Smooth muscle cell of the brain vasculature (primary cell): Measurements from ENCODE around the gene TMED3.

Experiments
- DNase-seq: peaks from one replicate; pipeline ENCODE4 v3.0.0-alpha.2; 2012; ENCODE audit warnings: low read depth, low spot score

The TMED3 gene

GRCh38 chr15:79310985-79311900, at the start of gene TMED3:
TSS of gene TMED3 (plus strand) at chr15:79311112. CDS start at chr15:79311250, 138 bp downstream.
- peak; percentile 53 for DNase-seq

- DNase-seq: no peak
Measured at GRCh38 chr15:79261836-79262235, 49.1 kb upstream of the TMED3 start.

DNA sequence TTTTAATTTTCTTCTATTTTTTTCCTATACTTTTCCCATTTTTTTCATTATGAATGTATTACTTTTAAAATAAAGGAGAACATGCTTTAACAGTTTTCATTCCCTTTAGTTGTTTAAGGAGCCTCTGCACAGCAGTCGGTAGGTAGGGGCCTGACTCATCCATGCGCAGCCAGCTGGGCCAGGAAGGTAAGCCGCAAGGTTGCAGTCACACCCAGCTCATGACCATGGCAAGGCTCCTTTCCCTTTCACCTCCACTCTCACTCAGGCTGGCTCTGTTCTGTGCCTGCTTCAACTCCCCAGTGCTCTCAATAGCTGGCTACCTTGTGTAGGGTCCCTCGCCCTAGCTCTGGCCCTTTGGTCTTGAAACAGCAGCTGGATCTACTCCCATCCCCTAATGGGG, 45.7 kb upstream of the TMED3 start:
- no peak for DNase-seq

GRCh38 chr15:79265987-79266579, 44.8 kb upstream of the TMED3 start:
- DNase-seq: no peak

GRCh38 chr15:79282371-79283251, 28.3 kb upstream of the TMED3 start, which contains the start of gene ANKRD34C:
TSS of gene ANKRD34C (plus strand) at chr15:79282722. CDS start at chr15:79293285, 10,563 bp downstream.
- DNase-seq: no peak

DNA sequence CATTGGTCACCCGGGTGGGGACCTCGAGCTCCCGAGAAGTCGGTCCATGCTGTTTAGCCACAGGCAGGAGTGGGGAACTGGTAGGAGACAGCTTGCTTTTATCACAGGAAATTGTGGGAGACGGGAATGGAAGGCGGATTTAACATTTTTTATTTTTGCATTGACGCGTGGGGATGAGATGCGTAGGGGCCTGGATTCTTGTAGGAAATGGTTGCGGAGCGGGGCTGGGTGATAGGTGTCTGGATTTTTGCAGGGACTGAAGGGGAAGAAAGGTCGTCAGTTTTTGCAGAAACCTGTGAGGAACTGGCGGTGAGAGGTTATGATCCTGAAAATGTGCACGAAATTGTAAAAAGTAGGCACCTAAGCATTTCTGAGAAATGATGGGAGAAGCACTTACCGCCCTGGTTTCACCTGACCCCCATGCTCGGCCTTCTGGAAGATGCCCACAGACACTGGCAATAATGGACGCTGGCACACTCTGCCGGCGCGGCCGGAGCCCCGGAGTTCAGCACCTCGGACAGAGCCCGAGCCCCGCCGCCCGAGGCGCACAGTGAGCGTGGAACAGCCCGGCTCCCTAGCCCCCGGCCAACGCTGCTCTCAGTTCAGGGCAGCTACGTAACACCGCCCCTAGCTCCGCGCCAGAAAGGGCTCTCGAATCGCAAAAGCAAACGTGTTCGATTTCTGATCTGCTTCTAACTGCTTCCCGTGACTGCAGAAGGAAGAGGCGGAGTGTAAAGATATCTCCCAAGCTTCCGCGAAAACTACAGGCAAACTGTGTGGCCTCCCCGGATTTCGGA, 27.5 kb upstream of the TMED3 start:
- no peak for DNase-seq

GRCh38 chr15:79290642-79291275, 20.2 kb upstream of the TMED3 start:
- no peak for DNase-seq

DNA sequence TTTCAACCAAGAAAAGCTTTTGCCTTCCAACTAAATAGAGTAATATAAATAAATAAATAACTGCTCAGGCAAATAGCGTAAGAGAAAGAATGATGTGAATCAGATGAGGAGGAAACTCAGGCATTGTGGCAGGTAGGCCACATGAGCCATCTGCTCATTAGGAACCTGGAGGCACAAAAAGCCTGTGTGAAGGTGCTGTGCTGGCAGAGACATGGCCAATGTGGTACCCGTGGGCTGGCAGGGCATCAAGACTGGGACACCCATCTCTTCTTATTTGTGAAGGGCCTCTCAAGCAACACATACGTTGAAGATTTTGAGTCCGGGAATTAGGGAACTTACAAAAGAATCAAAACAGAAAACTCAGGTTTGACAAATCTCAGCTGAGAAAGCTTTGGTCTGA, 18.9 kb upstream of the TMED3 start:
- no peak for DNase-seq

- no peak for DNase-seq
Measured at GRCh38 chr15:79294075-79294474, 16.8 kb upstream of the TMED3 start.

GRCh38 chr15:79296583-79296982, 14.3 kb upstream of the TMED3 start:
- DNase-seq: no peak

- no peak for DNase-seq
Measured at GRCh38 chr15:79299126-79299840, 11.6 kb upstream of the TMED3 start.

GRCh38 chr15:79299841-79300235, 11.1 kb upstream of the TMED3 start:
- no peak for DNase-seq

- DNase-seq: no peak
Measured at GRCh38 chr15:79307251-79307650, 3.7 kb upstream of the TMED3 start.

DNA sequence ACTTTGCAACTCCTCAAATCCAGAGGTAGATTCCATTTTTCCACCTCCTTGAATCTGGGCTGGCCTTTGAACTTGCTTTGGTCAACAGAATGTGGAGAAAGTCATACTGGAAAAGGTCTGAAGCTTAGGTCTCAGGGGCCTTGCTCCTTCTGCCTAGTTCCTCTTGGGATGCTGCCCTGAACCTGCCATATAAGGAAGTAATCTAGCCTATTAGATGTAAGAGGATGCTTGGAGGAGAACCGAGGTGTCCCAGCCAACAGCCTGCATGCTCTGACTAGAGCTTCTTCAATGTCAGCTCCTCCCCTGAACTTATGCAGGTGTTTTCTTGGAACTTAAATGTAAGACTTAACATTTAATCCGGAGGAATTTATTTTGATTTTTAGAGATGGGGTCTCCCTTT, 2.0 kb upstream of the TMED3 start:
- no peak for DNase-seq

DNA sequence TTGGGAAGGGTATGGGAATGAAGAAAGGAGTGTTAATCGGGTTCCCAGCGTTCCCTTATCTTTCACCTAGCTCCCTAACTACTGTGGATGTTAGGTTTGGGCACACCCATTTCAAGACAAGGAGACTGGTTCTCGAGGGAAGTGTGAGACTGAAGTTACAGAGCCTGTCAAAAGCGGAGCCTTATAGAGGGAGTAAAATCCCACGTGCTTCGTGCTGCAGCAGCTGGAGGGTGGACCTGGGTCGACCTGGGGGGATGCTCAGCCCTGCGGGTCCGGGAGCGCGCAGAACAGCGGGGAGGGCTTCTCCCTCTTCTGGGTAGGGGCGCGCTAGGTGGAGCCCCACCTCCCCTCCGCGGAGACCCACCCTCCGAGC, 314 bp upstream of the TMED3 start:
- DNase-seq: no peak

- DNase-seq: no peak
Measured at GRCh38 chr15:79311901-79312553, 1.1 kb downstream of the TMED3 start.

DNA sequence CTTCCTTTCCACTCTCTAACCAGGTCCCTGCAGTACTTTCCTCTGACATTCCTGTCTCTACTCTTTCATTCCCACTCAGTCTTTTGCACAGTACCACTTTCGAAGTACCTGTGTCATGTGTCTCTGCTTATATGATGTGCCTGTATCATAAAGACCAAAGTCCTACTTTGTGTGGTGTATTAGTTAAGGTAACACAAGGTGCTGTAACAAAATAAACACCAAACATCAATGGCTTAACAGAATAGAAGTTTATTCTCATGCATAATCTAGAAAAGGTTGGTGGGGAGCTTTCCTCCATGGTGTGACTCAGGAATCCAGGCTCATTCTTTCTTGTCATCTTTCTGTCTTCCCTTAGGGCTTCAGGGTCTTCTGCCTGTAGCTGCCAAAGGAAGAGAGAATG, 3.3 kb downstream of the TMED3 start:
- no peak for DNase-seq

GRCh38 chr15:79314811-79315210, 3.9 kb downstream of the TMED3 start:
- DNase-seq: no peak

DNA sequence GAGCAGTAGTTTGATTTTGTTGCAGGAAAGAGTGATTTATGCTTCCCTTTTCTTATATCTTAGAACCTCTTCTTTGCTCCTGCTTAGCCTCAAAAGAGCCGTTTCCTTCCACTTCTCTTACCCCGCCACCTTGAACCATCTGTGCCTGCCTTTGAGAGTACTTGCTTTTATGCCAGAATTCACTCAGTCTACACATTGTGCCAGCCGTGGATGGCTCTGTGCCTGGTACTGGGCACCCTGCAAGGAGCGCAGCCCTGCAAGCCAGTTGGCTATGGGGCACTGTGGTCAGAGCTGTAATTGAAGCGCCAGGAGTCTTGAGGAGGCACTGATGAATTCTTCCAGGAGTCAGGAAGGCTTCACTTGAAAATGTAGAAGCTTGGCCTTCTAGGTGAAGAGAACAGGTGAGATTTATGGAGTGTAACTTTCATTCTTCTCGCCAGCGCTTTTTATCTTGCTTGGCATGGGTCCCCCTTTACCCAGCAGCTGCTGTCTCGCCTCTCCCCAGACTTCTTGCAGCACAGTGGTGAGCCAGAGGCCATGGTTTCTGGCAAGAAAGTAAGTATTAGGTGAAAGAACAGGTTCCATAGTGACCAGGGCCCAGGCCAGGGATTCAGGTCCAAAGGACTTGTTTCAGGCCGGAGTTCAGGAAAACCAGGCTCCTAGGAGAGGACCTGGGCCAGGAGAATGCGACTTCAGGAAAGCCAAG, 4.9 kb downstream of the TMED3 start:
- no peak for DNase-seq
